Effector memory CD8-positive, alpha-beta T cell (primary cell): ENCODE results near the gene ARID1B.

Experiments used
- ATAC-seq: fragments of 150-1000 bp; cut with Tn5 transposase; replicated peaks from 2 replicates; pipeline ENCODE4 v1.10.0; 2021; ENCODE audit warnings: mild to moderate bottlenecking, moderate library complexity
- DNase-seq, 3 experiments: peaks; one replicate each; pipeline ENCODE4 v3.0.0; 2021
- H3K27ac Mint-ChIP-seq, 2 donors: one replicate each; pipeline ENCODE4 v1.8.0; 2022; ENCODE audit warnings: mild to moderate bottlenecking in 2 of 2, mixed read lengths in 2 of 2, moderate library complexity in 2 of 2
- H3K27me3 Mint-ChIP-seq, 2 donors: one replicate each; pipeline ENCODE4 v1.8.0; 2022; ENCODE audit warnings: mixed read lengths in 2 of 2
- H3K36me3 Mint-ChIP-seq: one replicate; pipeline ENCODE4 v1.8.0; 2022; ENCODE audit warnings: mild to moderate bottlenecking, moderate library complexity, mixed read lengths; ENCODE audit not compliant: insufficient read depth
- H3K4me1 Mint-ChIP-seq, 2 donors: one replicate each; pipeline ENCODE4 v1.8.0; 2022; ENCODE audit warnings: low read depth in 2 of 2, mixed read lengths in 2 of 2
- H3K4me3 Mint-ChIP-seq, 2 donors: one replicate each; pipeline ENCODE4 v1.8.0; 2022; ENCODE audit warnings: mild to moderate bottlenecking in 2 of 2, mixed read lengths in 2 of 2, moderate library complexity in 2 of 2
- H3K9me3 Mint-ChIP-seq, 2 donors: one replicate each; pipeline ENCODE4 v1.8.0; 2022; ENCODE audit warnings: mixed read lengths in 2 of 2

The ARID1B gene

DNA sequence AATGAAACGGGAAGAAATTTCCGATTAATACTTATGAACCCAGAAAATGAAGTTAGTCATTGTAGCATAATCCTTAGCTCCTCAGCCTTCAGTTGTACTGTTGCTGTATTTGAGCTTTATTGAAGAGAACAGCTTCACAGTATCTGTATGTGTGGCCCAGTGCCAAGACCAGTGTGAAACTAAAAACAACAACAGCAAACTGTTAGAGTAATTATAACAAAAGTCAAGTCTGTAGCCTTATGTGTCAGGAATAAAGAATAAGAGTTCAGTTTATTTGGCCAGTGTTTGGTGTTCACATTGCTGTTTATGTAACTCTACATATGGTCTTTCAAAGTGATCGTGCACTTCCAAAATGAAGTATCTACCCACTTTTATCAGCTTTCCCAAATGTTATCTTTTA is 70.9 kb downstream of the ARID1B start:
- ATAC-seq (no peak), DNase-seq (no peak)
- Mint-ChIP-seq H3K4me3 (no peak overlapping the region), H3K4me1 (peaks cover 55 to 85% of the 10 kb centered on the region in 2 donors), H3K9me3 (no peaks in the 10 kb centered on the region), H3K36me3 (no peaks in the 10 kb centered on the region), H3K27me3 (no peaks in the 10 kb centered on the region), H3K27ac (peak overlapping the region in 1 of 2 donors; percentile 71)

DNA sequence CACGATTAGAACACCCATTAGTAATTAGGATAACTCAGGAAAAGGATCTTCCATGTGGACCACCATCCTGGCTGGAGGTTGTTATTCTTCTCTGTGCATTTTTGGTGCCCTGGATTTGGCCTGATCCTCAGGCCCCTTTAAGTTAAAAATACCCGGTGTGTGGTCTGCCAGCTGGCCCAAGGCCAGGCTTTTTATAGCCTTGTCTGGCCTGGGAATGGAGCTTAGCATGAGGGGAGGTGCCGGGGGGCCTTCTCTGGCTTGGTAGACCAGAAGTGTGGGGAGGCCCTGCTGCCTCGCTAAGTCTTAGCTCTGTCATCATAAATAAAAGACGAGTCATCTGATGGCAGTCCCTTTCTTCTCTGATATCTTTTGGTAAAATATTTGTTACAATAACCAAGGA is 71.4 kb downstream of the ARID1B start:
- Mint-ChIP-seq H3K4me1 (peaks cover 55 to 85% of the 10 kb centered on the region in 2 donors), H3K36me3 (no peaks in the 10 kb centered on the region), H3K27ac (peak overlapping the region in 1 of 2 donors; percentile 71), H3K27me3 (no peaks in the 10 kb centered on the region), H3K9me3 (no peaks in the 10 kb centered on the region), H3K4me3 (no peak overlapping the region)
- DNase-seq (no peak), ATAC-seq (no peak)

GRCh38 chr6:156849806-156850205 is 72.6 kb downstream of the ARID1B start:
- Mint-ChIP-seq H3K4me1 (peaks cover 57 to 85% of the 10 kb centered on the region in 2 donors), H3K27me3 (no peaks in the 10 kb centered on the region), H3K9me3 (no peaks in the 10 kb centered on the region), H3K4me3 (peak overlapping the region in 1 of 2 donors; percentile 23), H3K36me3 (no peaks in the 10 kb centered on the region), H3K27ac (no peak overlapping the region)
- ATAC-seq (no peak), DNase-seq (no peak)

GRCh38 chr6:156850353-156850752 is 73.2 kb downstream of the ARID1B start:
- Mint-ChIP-seq H3K27me3 (no peaks in the 10 kb centered on the region), H3K4me3 (no peak overlapping the region), H3K4me1 (peaks cover 55 to 83% of the 10 kb centered on the region in 2 donors), H3K9me3 (no peaks in the 10 kb centered on the region), H3K36me3 (no peaks in the 10 kb centered on the region), H3K27ac (no peak overlapping the region)
- DNase-seq (no peak), ATAC-seq (no peak)

DNA sequence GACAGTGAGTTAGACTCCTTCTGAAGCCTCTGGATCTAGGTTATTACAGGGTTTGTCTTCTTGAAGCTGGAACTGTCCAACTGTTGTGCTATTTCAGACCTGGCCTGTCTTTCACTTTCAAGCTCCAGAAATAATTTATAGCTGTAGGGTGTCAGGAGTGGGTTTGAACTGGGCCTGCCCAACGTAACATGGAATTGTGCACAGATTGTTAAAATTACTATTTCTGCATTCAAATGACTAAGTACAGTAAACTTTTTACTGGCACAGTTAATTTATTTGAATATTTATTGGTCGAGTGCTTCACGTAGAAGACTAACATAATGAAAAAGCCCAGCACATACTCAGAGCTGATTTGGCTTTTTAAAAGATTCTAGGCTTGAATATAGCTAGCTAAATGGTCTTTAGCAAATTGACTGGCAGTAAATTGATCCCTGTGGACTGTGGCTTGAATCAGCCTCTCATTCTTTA is 74.3 kb downstream of the ARID1B start:
- H3K36me3 Mint-ChIP-seq, result peaks cover 1% of the 10 kb centered on the region
- ATAC-seq, result no peak
- no peak for DNase-seq
- no peak overlapping the region for H3K27ac Mint-ChIP-seq
- H3K9me3 Mint-ChIP-seq, result no peaks in the 10 kb centered on the region
- no peak overlapping the region for H3K4me3 Mint-ChIP-seq
- H3K4me1 Mint-ChIP-seq, result peaks cover 56 to 86% of the 10 kb centered on the region in 2 donors
- no peaks in the 10 kb centered on the region for H3K27me3 Mint-ChIP-seq

DNA sequence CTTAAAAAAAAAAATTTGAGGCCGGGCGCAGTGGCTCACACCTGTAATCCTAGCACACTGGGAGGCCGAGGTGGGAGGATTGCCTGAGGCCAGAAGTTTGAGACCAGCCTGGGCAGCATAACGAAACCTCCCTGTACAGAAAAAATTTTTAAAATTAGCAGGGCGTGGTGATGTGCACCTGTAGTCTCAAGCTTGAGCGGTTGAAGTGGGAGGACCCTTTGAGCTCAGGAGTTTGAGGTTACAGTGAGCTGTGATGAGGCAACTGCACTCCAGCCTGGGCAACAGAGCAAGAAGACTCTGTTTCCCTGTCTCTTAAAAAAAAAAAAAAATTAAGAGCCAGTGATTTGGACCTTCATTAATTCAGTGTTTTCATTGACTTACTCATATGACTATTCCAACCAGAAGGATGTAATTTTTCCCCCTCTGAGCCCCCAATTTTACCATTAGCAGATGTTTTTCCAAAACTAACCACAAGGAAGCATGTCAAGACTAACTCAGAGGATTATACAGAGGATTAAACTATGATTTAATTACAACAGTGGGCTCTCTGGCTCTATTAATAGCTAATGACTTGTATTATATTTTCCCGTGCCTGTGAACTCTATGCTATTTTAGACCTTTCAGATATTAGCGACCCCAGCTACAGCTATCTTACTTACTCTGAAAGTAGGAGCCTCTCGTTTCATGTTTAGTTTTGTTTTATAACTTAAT is 75.1 kb downstream of the ARID1B start:
- H3K4me1 Mint-ChIP-seq, result peaks cover 54 to 84% of the 10 kb centered on the region in 2 donors
- H3K36me3 Mint-ChIP-seq, result peaks cover 6% of the 10 kb centered on the region
- DNase-seq (no peak), ATAC-seq (peak; percentile 35)
- peak overlapping the region in 1 of 2 donors; percentile 39 for H3K4me3 Mint-ChIP-seq
- peak overlapping the region in 1 of 2 donors; percentile 29 for H3K27ac Mint-ChIP-seq
- H3K27me3 Mint-ChIP-seq, result no peaks in the 10 kb centered on the region
- no peaks in the 10 kb centered on the region for H3K9me3 Mint-ChIP-seq

- Mint-ChIP-seq H3K27me3 (no peaks in the 10 kb centered on the region), H3K4me3 (peak overlapping the region in 1 of 2 donors; percentile 39), H3K27ac (peak overlapping the region in 1 of 2 donors; percentile 29), H3K9me3 (no peaks in the 10 kb centered on the region), H3K36me3 (peaks cover 6% of the 10 kb centered on the region), H3K4me1 (peaks cover 57 to 84% of the 10 kb centered on the region in 2 donors)
- DNase-seq, result no peak
- ATAC-seq, result no peak
Observed at GRCh38 chr6:156852858-156853216, 75.7 kb downstream of the ARID1B start.

DNA sequence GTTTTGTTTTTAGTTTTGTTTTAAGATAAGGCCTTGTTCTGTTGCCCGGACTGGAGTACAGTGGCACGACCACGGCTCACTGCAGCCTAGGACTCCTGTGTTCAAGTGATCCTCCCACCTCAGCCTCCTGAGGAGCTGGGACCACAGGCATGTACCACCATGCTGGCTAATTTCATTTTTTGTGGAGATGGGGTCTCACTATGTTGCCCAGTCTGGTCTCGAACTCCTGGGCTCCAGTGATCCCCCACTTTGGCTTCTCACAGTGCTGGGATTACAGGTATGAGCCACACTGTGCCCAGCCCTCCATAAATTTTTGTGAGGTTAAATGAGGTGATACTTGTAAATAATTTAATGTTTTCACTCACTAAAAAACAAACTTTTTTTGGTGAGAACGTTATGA is 76.6 kb downstream of the ARID1B start:
- Mint-ChIP-seq H3K36me3 (peaks cover 6% of the 10 kb centered on the region), H3K27ac (peak overlapping the region in 1 of 2 donors; percentile 52), H3K9me3 (no peaks in the 10 kb centered on the region), H3K4me3 (no peak overlapping the region), H3K4me1 (peaks cover 55 to 80% of the 10 kb centered on the region in 2 donors), H3K27me3 (no peaks in the 10 kb centered on the region)
- no peak for ATAC-seq
- DNase-seq, result no peak

GRCh38 chr6:156854466-156855161 is 77.4 kb downstream of the ARID1B start:
- DNase-seq, result no peak
- Mint-ChIP-seq H3K27ac (peak overlapping the region in 1 of 2 donors; percentile 52), H3K4me1 (peaks cover 52 to 77% of the 10 kb centered on the region in 2 donors), H3K4me3 (no peak overlapping the region), H3K9me3 (no peaks in the 10 kb centered on the region), H3K27me3 (no peaks in the 10 kb centered on the region), H3K36me3 (peaks cover 6% of the 10 kb centered on the region)
- ATAC-seq, result no peak

- peak overlapping the region; percentile 49 to 88 for H3K27ac Mint-ChIP-seq
- no peaks in the 10 kb centered on the region for H3K9me3 Mint-ChIP-seq
- ATAC-seq, result no peak
- peaks cover 61 to 74% of the 10 kb centered on the region in 2 donors for H3K4me1 Mint-ChIP-seq
- H3K27me3 Mint-ChIP-seq, result no peaks in the 10 kb centered on the region
- peak overlapping the region in 1 of 2 donors; percentile 7 for H3K4me3 Mint-ChIP-seq
- no peak for DNase-seq
- peaks cover 12% of the 10 kb centered on the region for H3K36me3 Mint-ChIP-seq
Observed at GRCh38 chr6:156857573-156857972, 80.4 kb downstream of the ARID1B start.

DNA sequence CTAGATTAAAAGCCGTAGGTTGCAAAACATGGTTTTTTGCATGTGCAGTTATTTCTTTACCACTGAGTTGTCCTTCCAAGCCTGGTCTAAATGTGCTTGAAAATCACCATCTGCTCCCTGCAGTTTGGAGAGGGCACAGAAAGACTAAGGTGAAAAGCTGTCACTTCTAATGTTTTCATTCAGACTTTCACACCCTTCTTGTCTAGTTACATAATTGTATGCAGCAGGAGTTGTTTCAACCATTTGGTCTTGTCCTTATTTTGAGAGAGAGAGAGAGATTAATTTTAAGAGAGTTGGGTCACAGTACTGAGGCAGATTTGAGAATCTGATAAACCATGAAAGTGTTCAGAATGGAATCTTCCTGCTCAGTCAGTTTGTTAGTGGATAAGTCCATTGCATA is 82.5 kb downstream of the ARID1B start:
- H3K9me3 Mint-ChIP-seq, result no peaks in the 10 kb centered on the region
- H3K36me3 Mint-ChIP-seq, result peaks cover 12% of the 10 kb centered on the region
- H3K27me3 Mint-ChIP-seq, result no peaks in the 10 kb centered on the region
- peak overlapping the region in 1 of 2 donors; percentile 9 for H3K27ac Mint-ChIP-seq
- ATAC-seq, result no peak
- peaks cover 59 to 73% of the 10 kb centered on the region in 2 donors for H3K4me1 Mint-ChIP-seq
- no peak for DNase-seq
- H3K4me3 Mint-ChIP-seq, result no peak overlapping the region

GRCh38 chr6:156862711-156863110 is 85.5 kb downstream of the ARID1B start:
- peak overlapping the region in 1 of 2 donors; percentile 36 for H3K27ac Mint-ChIP-seq
- H3K4me1 Mint-ChIP-seq, result peaks cover 56 to 74% of the 10 kb centered on the region in 2 donors
- no peak for ATAC-seq
- H3K4me3 Mint-ChIP-seq, result no peak overlapping the region
- H3K9me3 Mint-ChIP-seq, result no peaks in the 10 kb centered on the region
- no peaks in the 10 kb centered on the region for H3K27me3 Mint-ChIP-seq
- H3K36me3 Mint-ChIP-seq, result peaks cover 7% of the 10 kb centered on the region
- no peak for DNase-seq

DNA sequence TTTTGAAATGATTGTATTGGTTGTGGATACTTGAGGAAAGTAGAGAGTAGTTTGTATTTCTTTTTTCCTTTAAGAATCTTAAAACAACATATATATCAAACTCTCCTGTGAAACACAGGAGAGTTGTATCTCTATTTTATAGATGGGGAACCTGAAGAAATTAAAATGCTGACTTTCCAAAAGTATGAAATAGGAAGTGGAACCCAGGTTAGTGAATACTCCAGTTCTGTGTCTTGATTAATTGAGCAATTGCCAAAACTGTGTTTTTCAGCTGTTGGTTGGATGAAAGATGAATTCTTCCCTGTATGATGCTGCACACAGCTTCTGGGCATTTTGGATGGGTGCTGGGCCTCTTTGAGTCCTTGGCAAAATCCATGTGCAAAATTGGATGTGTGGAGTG is 86.3 kb downstream of the ARID1B start:
- peaks cover 9% of the 10 kb centered on the region for H3K36me3 Mint-ChIP-seq
- no peak for ATAC-seq

DNA sequence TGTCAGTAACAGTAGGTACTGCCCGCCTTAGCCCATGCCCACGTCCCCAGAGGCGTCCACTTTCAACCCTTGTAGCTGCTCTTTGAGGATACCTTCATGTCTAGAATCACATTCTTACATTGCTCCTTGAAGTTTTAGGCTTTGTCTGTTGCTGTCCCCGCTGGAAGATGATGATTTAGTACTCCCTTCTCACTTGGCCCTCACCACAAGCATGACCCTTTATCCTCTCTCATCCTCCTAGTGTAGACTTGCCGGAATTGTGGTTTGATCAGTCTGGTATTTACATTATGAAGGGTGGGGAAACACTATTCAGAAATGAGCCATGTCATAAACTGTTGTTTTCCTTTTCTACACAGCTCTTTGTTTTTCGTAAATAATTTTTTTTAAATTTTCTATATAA is 87.4 kb downstream of the ARID1B start:
- H3K27ac Mint-ChIP-seq, result no peak overlapping the region
- peaks cover 12% of the 10 kb centered on the region for H3K36me3 Mint-ChIP-seq

More for the DNA sequence above, 86.3 kb downstream of the ARID1B start:
- no peaks in the 10 kb centered on the region for H3K9me3 Mint-ChIP-seq
- H3K27me3 Mint-ChIP-seq, result no peaks in the 10 kb centered on the region
- peaks cover 59 to 76% of the 10 kb centered on the region in 2 donors for H3K4me1 Mint-ChIP-seq
- no peak overlapping the region for H3K4me3 Mint-ChIP-seq
- no peak for DNase-seq
- peak overlapping the region in 1 of 2 donors; percentile 36 for H3K27ac Mint-ChIP-seq

More for the DNA sequence above, 87.4 kb downstream of the ARID1B start:
- Mint-ChIP-seq H3K27me3 (no peaks in the 10 kb centered on the region), H3K4me1 (peaks cover 61 to 81% of the 10 kb centered on the region in 2 donors), H3K4me3 (no peak overlapping the region), H3K9me3 (no peaks in the 10 kb centered on the region)
- ATAC-seq, result no peak
- DNase-seq, result no peak
